GM10248 (cell line): ENCODE data around the gene GPR39.

Experiments
- CTCF ChIA-PET: fragments of 300-600 bp; sonication (Branson Sonifier 250); formaldehyde crosslinking; extraction: SDS; loops from one replicate; lab custom pipeline; 2021; ENCODE audit warnings: antibody characterized with exemption; lab: Yijun Ruan, JAX
- POLR2A ChIA-PET: fragments of 350-650 bp; sonication (Branson Sonifier 250); formaldehyde crosslinking; extraction: SDS; loops from one replicate; lab custom pipeline; 2020; ENCODE audit warnings: antibody characterized with exemption; lab: Yijun Ruan, JAX
- DNase-seq: peaks from one replicate; pipeline ENCODE4 v3.0.0; 2012; ENCODE audit errors: extremely low spot score
- TF ChIP-seq, protein P1 (sequence below): IDR thresholded peaks from 2 replicates; pipeline ENCODE4 v1.5.1; 2012; ENCODE audit warnings: mild to moderate bottlenecking, low read depth; ENCODE audit errors: extremely low read depth, missing control alignments, control extremely low read depth

Gene GPR39

DNA sequence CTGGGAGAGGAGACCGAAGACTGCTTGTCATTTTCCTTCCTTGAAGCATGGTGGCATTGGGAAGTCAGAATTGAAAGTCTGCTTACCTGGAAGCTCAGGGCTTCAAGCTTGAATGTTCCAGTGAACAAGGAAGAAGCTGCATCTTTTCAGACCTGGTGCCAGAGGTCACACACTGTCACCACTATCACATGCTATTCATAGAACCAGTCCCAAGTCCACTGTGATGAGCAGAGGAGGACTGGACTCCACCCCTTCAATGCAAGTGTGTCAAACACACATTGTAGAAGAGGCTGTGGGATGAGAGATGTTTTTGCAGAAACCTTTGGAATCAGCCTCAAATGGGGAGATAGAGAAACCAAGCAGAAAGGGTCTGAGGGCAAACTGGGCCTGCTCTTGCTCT lies 172.0 kb downstream of the GPR39 start:
- POLR2A ChIA-PET: interaction anchor here (0.6 kb wide), 1 partner anchor 456 kb away, joined by 5 read pairs; no protein-coding TSS in a partner anchor
- TF ChIP-seq, protein P1, sequence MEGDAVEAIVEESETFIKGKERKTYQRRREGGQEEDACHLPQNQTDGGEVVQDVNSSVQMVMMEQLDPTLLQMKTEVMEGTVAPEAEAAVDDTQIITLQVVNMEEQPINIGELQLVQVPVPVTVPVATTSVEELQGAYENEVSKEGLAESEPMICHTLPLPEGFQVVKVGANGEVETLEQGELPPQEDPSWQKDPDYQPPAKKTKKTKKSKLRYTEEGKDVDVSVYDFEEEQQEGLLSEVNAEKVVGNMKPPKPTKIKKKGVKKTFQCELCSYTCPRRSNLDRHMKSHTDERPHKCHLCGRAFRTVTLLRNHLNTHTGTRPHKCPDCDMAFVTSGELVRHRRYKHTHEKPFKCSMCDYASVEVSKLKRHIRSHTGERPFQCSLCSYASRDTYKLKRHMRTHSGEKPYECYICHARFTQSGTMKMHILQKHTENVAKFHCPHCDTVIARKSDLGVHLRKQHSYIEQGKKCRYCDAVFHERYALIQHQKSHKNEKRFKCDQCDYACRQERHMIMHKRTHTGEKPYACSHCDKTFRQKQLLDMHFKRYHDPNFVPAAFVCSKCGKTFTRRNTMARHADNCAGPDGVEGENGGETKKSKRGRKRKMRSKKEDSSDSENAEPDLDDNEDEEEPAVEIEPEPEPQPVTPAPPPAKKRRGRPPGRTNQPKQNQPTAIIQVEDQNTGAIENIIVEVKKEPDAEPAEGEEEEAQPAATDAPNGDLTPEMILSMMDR: no peak
- CTCF ChIA-PET: interaction anchor here (1.2 to 1.5 kb wide), 3 partner anchors 9 to 31 kb away, joined by 3 to 4 read pairs (median 4); no protein-coding TSS in a partner anchor
- no peak for DNase-seq

DNA sequence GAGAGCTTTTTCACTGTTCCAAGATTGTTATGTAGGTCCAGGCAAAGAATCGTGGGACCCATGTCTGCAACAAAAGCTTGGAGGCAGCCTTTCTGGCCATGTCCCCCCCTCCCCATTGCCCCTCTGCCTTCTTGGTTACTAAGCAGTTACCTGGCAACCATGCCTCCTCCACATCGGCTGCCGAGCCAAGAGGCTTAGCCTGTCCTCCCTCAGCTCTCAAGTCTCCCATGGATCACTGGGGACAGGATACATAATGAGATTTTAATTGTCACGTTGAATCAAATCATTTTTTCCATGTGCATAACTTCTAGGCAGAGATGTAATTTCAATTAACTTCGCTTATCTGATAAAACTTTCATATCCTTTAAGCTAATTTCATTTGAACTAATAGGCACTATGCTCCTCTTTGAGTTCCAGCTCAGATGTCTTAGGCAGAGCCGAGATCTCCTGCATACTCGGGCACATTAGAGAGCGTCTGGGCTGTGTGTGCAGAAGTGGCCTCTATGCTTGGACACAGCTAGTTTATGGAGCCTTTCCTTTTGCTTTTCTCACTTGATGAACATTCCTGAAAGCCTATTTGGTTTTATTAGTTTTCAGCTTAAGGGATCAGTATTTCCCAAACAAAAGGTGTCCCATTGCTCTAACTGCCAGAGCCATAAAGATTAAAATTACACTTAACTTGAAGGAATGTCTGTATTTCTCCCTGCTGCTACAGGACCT lies 172.7 kb downstream of the GPR39 start:
- ChIA-PET CTCF (interaction anchor here (1.4 to 1.5 kb wide), 2 partner anchors 11 to 13 kb away, joined by 4 read pairs; no protein-coding TSS in a partner anchor), POLR2A (no interaction called here)
- TF ChIP-seq, protein P1: no peak
- DNase-seq: no peak

DNA sequence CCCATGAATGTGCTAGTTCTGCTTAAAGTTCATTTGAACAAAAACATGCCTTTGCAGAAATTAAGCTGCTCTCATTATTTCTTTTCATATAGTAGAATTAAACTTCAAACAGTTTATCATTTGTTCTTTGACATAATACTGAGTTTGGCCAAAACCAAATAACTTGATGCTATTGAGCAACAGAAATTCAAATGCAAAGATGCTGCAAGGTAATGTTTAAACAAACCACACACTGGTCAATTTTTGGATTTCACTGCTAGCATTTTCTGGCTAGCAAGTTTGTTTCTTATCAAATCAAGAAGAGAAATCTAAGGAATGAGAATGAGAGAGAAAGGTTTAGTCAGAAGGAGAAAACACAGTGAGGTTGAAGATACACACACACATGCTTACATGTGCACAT lies 173.4 kb downstream of the GPR39 start:
- ChIA-PET CTCF (interaction anchor here (1.5 kb wide), 1 partner anchor 12 kb away, joined by 4 read pairs; no protein-coding TSS in a partner anchor), POLR2A (no interaction called here)
- TF ChIP-seq, protein P1: no peak
- DNase-seq: no peak

DNA sequence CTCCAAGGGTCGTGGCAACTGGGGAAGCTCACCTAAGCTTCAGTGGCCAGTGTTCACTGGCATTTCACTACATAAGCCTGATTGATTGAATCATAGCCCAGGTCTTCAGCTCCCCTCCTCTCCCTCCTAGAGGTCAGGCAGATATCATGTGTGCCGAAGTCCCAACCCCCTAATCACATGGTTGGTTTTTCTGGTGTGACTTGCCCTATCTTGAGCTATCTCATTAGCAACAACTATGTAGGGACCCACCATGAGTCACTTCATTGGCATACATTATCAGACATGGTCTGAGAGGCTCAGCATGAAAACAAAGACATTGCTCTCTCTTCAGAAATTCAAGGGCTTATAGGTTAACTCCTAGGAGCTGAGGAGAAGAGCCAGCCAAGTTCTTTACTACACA lies 176.6 kb downstream of the GPR39 start:
- TF ChIP-seq, protein P1: no peak
- DNase-seq: no peak
- CTCF ChIA-PET: no interaction called here
- POLR2A ChIA-PET: no interaction called here

DNA sequence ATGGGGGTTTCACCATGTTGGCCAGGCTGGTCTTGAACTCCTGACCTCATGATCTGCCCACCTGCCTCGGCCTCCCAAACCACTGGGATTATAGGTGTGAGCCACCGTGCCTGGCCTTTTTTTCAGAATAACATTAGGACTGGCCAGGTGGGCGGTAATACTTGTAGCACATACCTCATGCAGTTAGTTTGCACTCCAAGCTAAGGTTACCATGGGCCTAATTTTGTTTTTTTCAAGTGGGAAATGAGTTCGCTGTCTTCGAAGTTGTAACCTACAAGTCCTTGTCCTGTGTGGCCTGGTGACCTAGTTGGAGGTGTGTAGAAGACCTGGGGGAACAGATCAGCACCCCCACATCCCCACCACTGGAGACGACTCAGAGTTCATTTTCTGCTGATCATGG lies 178.6 kb downstream of the GPR39 start:
- ChIA-PET POLR2A (no interaction called here), CTCF (no interaction called here)
- no peak for DNase-seq
- TF ChIP-seq, protein P1: no peak

DNA sequence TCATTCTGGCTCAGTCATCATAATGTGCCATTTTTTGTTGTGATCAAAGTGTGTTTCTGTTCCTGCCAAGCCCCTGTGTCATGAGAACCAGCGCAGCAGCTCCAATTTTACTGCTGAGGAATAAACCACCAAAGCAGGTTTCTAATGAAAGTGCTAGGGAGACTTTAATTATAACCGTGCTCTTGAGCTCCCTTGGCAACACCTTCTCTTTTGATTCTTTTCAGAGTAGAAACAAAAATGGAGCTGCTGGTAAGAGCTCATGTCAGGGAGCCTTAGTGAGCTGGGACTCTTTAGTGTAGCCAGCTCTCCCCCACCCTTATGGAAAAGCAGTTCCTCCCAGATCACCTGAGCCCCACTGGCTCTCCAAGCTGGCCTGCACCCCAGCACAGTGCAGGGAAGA lies 179.1 kb downstream of the GPR39 start:
- ChIA-PET CTCF (no interaction called here), POLR2A (no interaction called here)
- TF ChIP-seq, protein P1: no peak
- DNase-seq: no peak

DNA sequence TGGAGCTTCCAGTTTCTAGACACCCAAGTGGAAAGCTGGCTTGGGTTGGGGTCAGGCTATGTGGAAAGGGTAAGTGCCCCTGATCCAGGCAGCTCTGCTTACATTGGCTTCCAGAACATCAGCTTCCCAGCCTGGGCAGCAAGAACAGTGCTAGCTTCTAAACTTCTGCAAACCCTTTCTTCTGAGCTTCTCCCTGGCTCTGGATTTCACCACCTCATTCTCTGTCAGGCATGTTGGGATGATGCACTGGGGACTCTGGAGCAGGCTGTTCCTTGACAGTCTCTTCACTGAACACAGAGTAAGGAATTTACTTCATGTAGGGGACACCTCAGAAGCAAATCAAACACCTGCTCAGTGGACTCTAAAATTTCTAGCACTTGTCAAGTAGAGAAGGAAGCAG lies 180.6 kb downstream of the GPR39 start:
- POLR2A ChIA-PET: no interaction called here
- TF ChIP-seq, protein P1: no peak

More for the DNA sequence above, 180.6 kb downstream of the GPR39 start:
- DNase-seq: no peak
- CTCF ChIA-PET: interaction anchor here (1.4 kb wide), 1 partner anchor 9 kb away, joined by 3 read pairs; no protein-coding TSS in a partner anchor
